ENCODE results near the gene MROH2A.

MROH2A gene

DNA sequence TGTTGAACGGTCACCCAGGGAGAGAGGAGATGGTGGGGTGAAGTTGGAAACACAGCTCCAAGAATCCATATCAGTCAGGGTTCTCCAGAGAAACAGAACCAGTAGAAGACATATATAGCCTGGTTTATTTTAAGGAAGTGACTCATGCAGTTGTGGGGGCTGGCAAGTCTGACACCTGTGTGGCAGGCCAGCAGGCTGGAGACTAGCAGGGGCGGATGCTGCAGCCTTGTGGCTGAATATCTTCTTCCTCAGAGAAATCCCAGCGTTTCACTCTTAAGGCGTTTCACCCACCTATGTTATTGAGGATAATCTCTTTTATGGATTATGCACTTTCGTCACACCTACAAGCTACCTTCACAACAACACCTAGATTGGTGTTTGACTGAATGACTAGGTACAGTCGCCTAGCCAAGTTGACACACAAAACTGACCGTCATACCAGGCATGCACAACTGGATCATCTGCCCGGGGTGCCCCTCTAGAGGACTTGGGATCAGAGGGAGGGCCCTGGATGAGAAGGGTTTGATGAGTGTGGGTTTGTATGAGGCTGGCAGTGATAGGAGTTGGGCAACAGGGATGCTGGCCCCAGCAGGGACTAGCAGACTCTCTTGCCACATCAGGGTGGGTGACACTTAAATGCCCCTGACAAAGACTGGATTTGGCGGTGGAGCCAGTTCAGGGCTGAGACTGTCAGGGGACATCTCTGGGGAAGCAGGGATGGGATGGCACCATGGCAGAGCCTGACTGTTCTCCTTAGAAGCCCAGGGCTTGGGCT, 23.4 kb downstream of the MROH2A start:
- no peak for DNase-seq

DNA sequence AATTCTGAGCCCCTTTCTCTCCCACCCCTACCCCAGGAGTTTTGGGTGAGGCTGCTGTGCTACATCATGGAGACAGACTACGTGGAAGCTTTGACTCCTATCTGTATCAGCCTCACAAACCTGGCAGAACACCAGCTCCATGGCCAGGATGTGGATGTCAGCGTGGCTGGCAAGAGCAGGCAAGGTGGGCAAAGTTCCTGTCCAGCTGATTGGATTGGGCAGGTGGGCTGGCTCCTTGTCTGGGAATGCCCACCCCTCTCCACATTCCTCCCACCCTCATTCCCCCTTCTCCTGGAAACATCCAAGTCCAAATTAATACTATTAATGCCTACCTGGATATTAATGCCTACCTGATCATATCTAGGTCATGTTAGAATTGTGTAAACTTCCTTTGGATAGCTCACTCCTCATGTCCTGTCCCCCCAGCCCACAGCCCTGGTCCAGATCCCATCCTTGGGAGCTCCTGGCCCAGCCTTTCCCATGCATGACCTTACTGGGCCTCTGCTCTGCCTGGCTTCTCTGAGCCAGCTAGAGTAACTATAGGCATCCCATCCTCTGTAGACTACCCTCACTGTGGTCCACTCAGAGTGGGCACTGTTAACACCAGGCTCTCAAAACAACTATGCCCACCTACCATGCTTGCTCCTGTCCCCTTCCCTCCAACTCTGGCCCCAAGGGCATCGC, 24.1 kb downstream of the MROH2A start:
- DNase-seq, result no peak

GRCh38 chr2:233803292-233803911, 25.3 kb downstream of the MROH2A start:
- no peak for DNase-seq

DNA sequence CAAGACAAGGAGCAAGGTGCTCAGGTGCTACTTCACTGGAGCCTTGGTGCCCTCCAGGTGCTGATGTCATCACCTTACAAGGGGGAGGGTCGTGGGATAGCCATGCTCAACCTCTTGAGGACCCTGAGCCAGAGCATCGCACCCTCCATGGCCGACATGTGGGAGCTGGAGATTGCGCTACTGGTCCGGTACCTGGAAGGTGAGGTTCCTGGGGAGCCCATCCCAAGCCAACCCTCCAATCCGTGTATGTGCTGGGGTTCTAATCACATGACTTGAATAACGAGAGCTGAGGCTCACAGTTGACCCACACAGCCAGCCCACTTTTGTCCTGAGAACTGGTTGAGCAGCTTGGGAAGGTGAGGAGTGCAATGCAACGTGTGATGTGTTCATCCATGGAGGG, 25.9 kb downstream of the MROH2A start:
- no peak for DNase-seq

DNA sequence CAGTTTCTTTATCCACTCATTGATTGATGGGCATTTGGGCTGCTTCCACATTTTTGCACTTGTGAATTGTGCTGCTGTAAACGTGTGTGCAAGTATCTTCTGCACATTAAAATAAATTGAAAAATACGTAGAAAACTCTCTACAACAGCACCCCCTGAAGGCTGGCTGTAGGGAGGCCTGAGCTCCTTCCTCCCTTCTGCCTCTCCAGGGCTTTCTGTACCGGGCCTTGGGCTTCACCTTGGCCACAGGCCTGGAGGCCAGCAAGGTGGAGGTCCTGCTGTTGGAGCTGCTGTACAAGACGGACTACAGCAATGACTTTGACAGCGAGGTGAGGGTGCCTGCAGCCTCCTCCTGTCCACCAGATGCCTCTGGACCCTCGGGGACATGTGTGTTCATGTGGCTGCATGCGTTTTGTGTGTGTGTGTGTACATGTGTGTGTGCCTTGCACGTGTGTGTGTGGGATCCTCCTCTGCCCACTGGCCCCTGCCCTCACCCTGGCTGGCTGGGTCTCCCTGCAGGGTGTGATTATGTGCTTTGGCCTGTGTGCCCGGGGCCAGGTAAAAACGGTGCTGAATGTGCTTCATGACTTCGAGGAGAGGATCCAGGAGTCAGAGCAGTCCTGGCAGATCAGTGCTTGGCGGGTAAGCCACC, 29.2 kb downstream of the MROH2A start:
- no peak for DNase-seq

DNA sequence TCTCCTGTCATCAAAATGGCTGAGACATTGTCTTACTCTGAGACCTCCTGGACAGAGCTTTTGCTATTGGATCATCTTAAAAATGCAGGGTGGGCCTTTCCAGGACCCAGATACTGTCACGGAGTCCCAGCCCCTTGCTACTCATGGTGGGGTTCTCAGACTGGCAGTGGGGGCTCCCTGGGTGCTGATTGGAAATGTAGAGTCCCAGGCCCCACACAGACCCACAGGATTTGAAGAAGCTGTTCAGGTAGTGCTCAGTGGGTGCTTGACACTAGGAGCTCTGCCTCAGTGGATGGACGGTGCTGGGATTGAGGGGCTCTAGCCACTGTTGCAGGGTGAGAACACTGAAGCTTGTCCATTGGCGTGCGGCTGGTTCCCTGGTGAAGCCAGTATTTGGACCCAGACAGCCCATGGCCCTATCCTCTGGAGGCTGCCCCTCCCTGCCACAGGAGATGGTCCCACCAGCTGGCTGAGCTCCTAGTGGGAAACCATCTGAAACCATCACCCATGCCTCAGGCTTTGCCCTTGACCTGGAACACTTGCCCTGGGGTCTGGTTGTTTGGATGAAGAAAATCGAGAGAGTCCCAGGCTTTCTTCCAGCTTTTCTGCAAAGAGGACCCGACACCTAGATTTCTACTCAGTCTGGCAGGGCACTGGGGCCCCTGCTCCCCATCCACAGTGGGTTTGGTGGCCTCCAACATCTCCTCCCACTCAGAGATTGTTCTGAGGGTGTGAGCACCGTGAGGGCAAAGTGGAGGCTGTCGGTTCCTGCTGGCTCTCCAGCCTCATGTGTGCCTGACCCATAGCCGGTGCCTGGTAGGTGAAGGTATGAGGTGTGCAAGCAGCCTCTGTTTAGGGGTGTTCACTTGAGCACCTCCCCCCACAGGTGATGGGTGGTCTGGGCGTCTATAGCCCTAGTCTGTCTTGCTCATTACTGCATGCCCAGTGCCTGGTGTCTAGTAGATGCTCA, 30.1 kb downstream of the MROH2A start:
- no peak for DNase-seq

- no peak for DNase-seq
Measured at GRCh38 chr2:233810385-233810784, 32.3 kb downstream of the MROH2A start.

- no peak for DNase-seq
Measured at GRCh38 chr2:233811087-233811486, 33.0 kb downstream of the MROH2A start.

- no peak for DNase-seq
Measured at GRCh38 chr2:233811732-233812131, 33.6 kb downstream of the MROH2A start.

GRCh38 chr2:233813236-233814055, 35.3 kb downstream of the MROH2A start:
- DNase-seq, result no peak

DNA sequence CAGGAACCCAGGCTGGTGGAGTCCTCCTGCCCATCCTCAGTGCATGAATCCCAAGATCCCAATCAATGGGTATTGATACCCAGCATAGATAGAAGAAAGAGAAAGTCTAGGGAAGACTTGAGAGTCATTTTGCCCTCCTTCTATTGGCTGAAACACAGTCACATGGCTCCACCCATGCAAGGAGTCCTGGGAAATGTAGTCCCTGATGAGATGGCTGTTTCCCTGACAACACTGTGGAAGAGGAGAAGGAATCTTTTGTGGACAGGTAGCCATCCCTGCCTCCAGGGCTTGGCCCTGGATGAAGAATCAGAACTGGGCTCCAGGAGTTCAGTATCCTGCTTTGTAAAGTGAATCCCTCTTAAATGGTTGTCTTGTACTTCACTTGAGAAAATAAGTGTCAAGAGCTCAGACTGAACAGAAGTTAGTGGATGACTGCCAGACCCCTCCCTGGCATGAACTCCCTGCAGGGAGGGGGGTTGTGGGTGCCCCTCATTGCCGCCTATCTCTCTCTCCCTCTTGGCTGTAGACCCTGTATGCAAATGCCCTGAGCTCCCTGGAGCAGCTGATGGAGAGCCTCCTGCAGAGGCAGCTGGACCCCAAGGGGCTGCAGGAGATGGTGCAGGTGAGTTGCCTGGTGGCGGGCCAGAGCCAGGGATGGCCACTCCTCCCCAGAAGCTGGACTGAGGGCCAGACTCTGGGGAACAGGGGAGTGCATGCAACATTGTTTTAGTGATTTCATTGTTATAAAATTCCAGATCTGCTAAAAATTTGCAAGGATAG, 36.1 kb downstream of the MROH2A start:
- no peak for DNase-seq

DNA sequence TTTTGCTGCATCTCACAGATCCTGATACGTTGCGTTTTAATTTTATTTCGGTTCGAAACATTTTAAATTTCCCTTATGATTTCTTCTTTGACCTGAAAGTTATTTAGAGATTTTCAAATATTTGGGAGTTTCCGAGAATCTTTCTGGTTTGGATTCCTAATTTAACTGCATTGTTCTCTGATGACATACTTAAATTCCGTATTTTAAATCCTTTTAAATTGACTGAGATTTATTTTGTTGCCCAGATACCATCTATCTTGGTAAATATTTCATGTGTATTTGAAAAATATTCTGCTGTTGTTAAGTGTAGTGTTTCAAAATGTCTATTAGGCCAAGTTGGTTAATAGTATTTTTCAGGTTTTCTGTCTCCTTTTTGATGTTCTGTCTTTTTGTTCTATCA, 37.7 kb downstream of the MROH2A start:
- no peak for DNase-seq

GRCh38 chr2:233816334-233816733, 38.2 kb downstream of the MROH2A start:
- no peak for DNase-seq

GRCh38 chr2:233816771-233817170, 38.6 kb downstream of the MROH2A start:
- no peak for DNase-seq

DNA sequence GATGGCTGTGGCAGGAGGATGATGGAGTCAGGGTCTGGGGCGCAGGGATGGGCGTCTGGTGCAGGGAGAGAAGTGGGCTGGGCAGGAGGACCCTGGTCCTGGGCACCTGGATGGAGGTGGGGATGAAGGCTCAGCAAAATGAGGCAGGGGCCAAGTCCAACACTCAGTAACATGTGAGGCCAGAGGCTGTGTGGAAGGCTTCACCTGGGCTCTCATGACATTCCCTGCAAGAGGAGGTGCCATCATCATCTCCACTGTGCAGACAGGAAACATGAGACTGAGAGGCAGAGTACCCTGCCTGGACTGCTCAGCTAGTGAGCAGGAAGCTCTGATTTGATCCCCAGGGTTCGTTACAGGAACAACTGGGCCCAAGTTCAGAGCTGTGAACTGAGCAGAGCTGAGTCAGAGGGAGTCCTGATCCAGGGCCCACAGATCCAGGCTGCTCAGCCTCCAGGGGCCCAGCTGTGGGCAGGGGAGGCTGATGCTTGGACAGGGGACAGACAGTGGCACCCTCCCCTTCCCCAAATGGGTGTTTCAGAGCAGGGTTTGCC, 39.3 kb downstream of the MROH2A start:
- DNase-seq, result no peak

- DNase-seq, result no peak
Measured at GRCh38 chr2:233817995-233818638, 40.0 kb downstream of the MROH2A start.

GRCh38 chr2:233818639-233819621, 40.8 kb downstream of the MROH2A start:
- DNase-seq, result no peak

Measured in NCI-H526 treated with DMSO at 0.1 percent for 48 hours (cell line).